Memory B cell (primary cell): ENCODE data around the gene CLEC2L.

Experiments
- ATAC-seq: fragments of 150-1000 bp; cut with Tn5 transposase; 2 replicates; pipeline ENCODE4 v1.10.0; 2021; ENCODE audit warnings: low read depth, mild to moderate bottlenecking, moderate library complexity
- DNase-seq, 2 donors: peaks; one replicate each; pipeline ENCODE4 v3.0.0; 2022; ENCODE audit warnings: low spot score in 2 of 2
- H3K27ac Mint-ChIP-seq: one replicate; pipeline ENCODE4 v1.8.0; 2022; ENCODE audit warnings: mild to moderate bottlenecking, moderate library complexity, mixed read lengths
- H3K27me3 Mint-ChIP-seq: one replicate; pipeline ENCODE4 v1.8.0; 2022; ENCODE audit warnings: mixed read lengths
- H3K36me3 Mint-ChIP-seq: one replicate; pipeline ENCODE4 v1.8.0; 2022; ENCODE audit warnings: mild to moderate bottlenecking, mixed read lengths
- H3K4me1 Mint-ChIP-seq: one replicate; pipeline ENCODE4 v1.8.0; 2022; ENCODE audit warnings: mixed read lengths
- H3K4me3 Mint-ChIP-seq: one replicate; pipeline ENCODE4 v1.8.0; 2022; ENCODE audit warnings: mild to moderate bottlenecking, moderate library complexity, mixed read lengths
- H3K9me3 Mint-ChIP-seq: one replicate; pipeline ENCODE4 v1.8.0; 2022; ENCODE audit warnings: mixed read lengths

CLEC2L gene

DNA sequence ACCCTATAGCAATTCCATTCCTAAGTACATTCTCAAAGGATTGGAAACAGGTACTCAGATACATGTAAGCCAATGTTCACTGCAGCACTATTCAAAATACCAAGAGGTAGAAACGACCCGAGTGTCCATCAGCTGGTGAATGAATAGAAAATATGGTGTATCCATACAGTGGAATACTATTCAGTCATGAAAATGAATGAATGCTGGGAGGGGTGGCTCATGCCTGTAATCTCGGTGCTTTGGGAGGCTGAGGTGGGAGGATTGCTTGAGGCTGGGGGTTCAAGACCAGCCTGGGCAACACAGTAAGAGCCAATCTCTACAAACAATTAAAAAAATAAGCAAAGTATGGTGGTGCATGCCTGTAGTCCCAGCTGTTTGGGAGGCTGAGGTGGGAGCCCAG is 62.8 kb downstream of the CLEC2L start:
- Mint-ChIP-seq H3K4me3 (no peak overlapping the region), H3K27me3 (no peaks in the 10 kb centered on the region), H3K4me1 (no peaks in the 10 kb centered on the region), H3K27ac (no peak overlapping the region), H3K36me3 (peaks cover 28% of the 10 kb centered on the region), H3K9me3 (no peaks in the 10 kb centered on the region)
- DNase-seq (no peak), ATAC-seq (no peak)

DNA sequence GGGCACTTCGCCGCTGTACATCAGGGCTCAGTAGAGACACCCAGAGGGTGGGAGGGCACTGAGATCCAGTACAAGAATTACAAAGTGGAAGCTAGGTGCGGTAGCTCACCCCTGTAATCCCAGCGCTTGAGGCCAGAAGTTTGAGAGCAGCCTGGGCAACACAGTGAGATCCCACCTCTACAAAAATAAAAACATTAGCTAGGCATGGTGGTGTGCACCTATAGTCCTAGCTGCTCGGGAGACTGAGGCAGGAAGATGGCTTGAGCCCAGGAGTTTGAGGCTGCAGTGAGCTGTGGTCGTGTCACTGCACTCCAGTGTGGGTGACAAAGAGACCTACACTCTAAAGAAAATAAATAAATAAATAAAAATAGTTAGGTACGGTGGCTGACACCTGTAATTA is 64.0 kb downstream of the CLEC2L start:
- DNase-seq (no peak), ATAC-seq (no peak)
- H3K4me1 Mint-ChIP-seq, result no peaks in the 10 kb centered on the region
- no peak overlapping the region for H3K27ac Mint-ChIP-seq
- H3K36me3 Mint-ChIP-seq, result peaks cover 26% of the 10 kb centered on the region
- no peaks in the 10 kb centered on the region for H3K9me3 Mint-ChIP-seq
- H3K4me3 Mint-ChIP-seq, result no peak overlapping the region
- no peaks in the 10 kb centered on the region for H3K27me3 Mint-ChIP-seq

DNA sequence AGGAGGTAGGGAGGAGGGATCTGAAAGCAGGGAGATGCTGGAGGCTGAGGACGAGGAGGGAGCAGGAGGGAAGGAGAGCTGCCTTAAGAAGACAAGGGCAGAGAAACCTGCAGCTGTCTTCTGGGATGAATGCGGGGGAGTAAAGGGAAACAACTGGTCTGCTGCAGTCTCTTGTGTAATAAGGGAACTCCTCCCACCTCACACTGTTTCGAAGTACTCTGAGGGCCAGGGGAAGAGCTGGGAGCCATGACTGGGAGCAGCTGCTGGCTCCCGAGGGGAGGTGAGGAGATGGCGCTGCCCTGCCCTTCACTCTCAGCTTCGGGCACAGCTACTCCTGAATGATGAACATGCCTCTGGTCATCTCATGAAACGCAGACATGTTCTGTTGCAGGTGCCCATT is 65.1 kb downstream of the CLEC2L start:
- H3K36me3 Mint-ChIP-seq, result peaks cover 26% of the 10 kb centered on the region
- no peaks in the 10 kb centered on the region for H3K27me3 Mint-ChIP-seq
- no peak for DNase-seq
- H3K9me3 Mint-ChIP-seq, result no peaks in the 10 kb centered on the region
- ATAC-seq, result no peak
- H3K4me1 Mint-ChIP-seq, result no peaks in the 10 kb centered on the region
- H3K27ac Mint-ChIP-seq, result no peak overlapping the region
- no peak overlapping the region for H3K4me3 Mint-ChIP-seq

DNA sequence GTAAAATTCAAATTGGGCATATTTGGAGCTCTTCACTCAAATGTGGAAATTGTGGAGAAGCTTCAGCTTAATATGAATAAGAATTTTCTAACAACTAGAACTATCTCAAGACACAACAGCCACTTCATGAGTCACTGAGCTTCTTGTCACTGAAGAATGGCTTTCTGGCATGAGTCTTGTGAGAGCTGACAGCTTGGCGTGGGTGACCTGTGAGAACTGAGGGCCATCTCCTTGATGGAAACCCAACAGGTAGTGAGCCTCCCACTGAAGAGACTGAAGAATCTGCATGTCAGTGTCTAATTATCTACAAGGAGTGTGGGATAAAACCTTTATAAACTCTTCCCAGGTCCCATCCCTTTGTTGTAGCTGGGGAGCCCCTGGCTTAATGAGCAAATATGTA is 66.0 kb downstream of the CLEC2L start:
- H3K27ac Mint-ChIP-seq, result no peak overlapping the region
- ATAC-seq, result no peak

DNA sequence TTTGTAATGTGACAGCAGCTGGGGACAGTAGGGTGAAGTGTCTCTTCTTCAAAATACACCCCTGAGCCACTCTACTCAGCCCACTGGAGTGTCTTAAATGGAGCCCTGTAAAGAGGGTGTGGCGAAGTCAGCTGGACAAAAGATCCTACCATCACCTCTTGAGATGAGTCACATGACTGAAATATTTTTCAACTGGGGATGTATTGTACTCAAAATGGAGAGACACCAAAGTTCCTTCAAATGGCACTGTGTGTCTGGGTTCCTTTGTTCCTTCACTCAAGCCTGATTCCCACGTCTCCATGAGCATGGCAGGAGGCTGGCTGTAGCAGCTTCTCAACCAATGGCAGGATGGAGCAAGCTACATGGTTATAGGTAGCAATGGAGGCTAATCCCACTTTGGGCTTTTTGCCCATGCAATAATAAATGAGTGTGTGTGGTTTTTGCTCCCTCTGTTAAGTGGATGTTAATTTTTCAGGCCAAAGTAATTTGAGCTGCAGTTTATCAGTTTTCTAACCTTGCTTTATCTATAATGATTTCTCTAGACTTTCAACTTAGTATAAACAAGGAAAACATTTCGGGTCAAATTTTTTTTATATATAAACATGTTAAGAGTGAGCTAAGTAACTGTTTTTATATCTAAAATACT is 68.2 kb downstream of the CLEC2L start:
- peaks cover 35% of the 10 kb centered on the region for H3K36me3 Mint-ChIP-seq
- H3K27ac Mint-ChIP-seq, result no peak overlapping the region
- no peaks in the 10 kb centered on the region for H3K27me3 Mint-ChIP-seq
- no peak overlapping the region for H3K4me3 Mint-ChIP-seq
- no peaks in the 10 kb centered on the region for H3K4me1 Mint-ChIP-seq
- DNase-seq (no peak), ATAC-seq (no peak)
- no peaks in the 10 kb centered on the region for H3K9me3 Mint-ChIP-seq

More for the DNA sequence above, 66.0 kb downstream of the CLEC2L start:
- DNase-seq, result no peak
- no peaks in the 10 kb centered on the region for H3K27me3 Mint-ChIP-seq
- H3K4me1 Mint-ChIP-seq, result no peaks in the 10 kb centered on the region
- no peaks in the 10 kb centered on the region for H3K9me3 Mint-ChIP-seq
- peaks cover 24% of the 10 kb centered on the region for H3K36me3 Mint-ChIP-seq
- H3K4me3 Mint-ChIP-seq, result no peak overlapping the region

DNA sequence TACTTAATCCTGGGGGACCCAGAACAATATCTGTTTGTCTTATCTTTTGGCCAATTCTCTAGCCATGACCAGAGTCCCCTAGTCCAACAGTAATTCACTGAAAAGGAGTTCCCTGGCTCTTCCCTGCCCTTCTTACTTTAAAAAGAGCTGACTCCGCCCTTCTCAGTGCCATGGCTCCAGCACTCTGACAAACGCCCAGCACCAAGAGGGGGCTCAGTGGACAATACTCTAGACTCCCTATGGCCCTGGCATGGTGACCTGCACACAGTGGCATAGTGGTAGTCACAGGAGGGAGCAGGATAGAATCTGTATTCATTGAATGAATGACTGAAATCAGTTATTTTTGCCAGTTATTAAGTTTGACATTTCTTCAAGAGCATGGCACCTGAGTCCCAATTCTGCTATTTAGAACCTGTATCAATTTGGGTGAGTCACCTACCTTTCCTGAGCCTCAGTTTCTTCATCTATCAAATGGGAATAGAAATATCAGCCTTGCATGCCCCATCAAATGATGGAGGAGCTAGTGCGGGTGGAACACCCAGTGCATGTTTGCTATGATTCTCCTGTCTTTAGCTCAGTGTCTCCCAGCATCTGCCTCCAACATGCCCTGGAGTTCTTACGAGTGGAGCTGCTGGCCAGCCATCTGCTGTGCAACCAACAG is 69.4 kb downstream of the CLEC2L start:
- ATAC-seq, result no peak
- H3K36me3 Mint-ChIP-seq, result peaks cover 31% of the 10 kb centered on the region

DNA sequence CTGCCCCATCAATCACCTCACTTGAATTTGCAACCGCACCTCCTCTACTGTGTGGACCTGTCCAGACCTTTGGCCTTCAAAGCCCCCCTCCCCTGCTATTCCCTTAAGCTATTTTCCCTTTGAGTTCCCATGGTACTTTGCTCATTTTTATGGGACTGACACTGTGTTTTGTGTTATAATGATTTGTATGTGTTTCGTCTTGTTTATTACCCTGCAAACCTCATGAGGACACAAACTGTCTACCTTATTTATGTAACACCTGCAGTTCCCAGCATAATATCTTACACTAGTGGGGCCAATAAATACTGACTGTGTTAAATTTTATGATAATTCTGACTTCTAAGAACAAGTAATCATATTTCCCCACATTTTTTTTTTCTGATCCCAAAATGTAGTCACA is 70.6 kb downstream of the CLEC2L start:
- Mint-ChIP-seq H3K9me3 (no peaks in the 10 kb centered on the region), H3K27me3 (no peaks in the 10 kb centered on the region), H3K4me3 (no peak overlapping the region), H3K4me1 (no peaks in the 10 kb centered on the region), H3K27ac (no peak overlapping the region), H3K36me3 (peaks cover 33% of the 10 kb centered on the region)
- ATAC-seq (no peak), DNase-seq (no peak)

More for the DNA sequence above, 69.4 kb downstream of the CLEC2L start:
- no peak overlapping the region for H3K27ac Mint-ChIP-seq
- H3K27me3 Mint-ChIP-seq, result no peaks in the 10 kb centered on the region
- no peak for DNase-seq
- no peaks in the 10 kb centered on the region for H3K9me3 Mint-ChIP-seq
- H3K4me3 Mint-ChIP-seq, result no peak overlapping the region
- no peaks in the 10 kb centered on the region for H3K4me1 Mint-ChIP-seq
